Skeletal muscle cell (primary cell): Measurements from ENCODE around the gene CLDN6.
"Not testable (repeated sequence)": the region's sequence is repeated elsewhere in the genome, so short reads cannot be mapped to it uniquely, and the experiment has no call there.

ENCODE experiments used
- DNase-seq: peaks from one replicate; pipeline ENCODE4 v3.0.0-alpha.2; 2010; ENCODE audit warnings: low read depth
- H3K4me3 ChIP-seq: 2 replicates; pipeline ENCODE4 v1.5.1; 2011; ENCODE audit warnings: low read depth, mild to moderate bottlenecking, control low read depth, low read length, moderate library complexity

The CLDN6 gene

DNA sequence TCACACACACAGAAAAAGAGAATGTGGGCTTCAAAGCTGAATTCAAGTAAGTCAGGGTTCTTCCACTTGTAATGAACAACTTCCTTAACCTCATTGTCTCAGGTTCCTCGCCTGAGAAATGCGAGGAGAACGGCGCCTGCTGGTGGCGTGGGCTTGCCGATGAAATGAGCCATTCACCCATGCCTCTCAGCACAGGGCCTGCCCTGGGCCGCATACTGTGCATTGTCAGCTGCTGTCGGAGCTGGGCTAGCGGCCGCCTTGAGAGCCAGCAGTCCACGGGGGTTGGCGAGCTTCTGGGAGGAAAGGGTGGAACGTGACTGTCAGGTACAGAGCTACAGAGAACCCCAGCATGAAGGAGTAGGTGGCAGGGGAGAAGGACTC lies 35.3 kb upstream of the CLDN6 start:
- H3K4me3 ChIP-seq, DNase-seq: not testable (repeated sequence)

GRCh38 chr16:3052571-3053329 lies 34.8 kb upstream of the CLDN6 start:
- not testable (repeated sequence) for H3K4me3 ChIP-seq, DNase-seq

DNA sequence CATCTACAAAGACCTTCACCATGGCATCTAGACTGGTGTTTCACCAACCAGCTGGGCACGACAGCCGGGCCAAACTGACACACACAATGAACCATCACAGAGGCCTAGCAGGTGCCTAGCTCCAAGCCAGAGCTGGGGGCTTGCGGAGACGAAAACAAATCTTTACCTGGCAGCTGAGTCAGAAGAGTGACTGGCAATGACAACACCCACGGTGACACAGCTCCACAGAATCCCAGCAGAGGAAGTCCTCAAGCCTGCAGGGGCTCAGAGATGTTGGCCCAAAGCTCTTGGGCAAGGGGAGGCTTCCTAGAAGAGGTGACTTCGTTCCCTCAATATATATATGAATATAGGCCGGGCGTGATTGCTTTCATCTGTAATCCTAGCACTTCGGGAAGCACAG lies 33.5 kb upstream of the CLDN6 start:
- DNase-seq, result no peak
- no peak overlapping the region for H3K4me3 ChIP-seq

DNA sequence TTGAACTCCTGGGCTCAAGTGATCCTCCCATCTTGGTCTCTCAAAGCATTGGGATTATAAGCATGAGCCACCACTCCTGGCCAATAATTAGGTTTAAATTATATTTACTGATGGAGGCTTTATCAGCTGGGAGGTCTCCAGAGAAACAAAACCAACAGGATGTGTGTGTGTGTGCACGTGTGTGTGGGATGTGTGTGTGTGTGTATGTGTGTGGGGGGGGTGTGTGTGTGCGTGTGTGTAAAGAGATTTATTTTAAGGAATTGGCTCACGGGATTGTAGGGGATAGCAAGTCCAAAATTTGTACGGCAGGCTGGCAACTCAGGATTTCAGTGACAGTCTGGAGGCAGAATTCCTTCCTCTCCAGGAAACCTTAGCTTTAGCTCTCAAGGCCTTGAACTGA lies 33.0 kb upstream of the CLDN6 start:
- no peak overlapping the region for H3K4me3 ChIP-seq
- DNase-seq, result no peak

GRCh38 chr16:3050487-3050886 lies 32.5 kb upstream of the CLDN6 start:
- no peak overlapping the region for H3K4me3 ChIP-seq

DNA sequence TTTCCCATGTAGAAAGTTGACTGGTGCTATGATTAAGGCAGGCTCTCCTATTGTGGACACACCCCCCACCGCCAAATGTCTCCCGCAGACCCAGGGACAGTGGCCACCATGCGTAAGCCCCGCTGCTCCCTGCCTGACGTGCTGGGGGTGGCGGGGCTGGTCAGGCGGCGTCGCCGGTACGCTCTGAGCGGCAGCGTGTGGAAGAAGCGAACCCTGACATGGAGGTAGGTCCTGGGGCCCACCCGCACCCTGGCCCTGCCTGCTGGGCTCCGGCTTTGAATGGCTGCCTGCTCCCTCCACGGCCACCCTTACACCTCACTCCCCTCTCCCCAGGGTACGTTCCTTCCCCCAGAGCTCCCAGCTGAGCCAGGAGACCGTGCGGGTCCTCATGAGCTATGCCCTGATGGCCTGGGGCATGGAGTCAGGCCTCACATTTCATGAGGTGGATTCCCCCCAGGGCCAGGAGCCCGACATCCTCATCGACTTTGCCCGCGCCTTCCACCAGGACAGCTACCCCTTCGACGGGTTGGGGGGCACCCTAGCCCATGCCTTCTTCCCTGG lies 32.0 kb upstream of the CLDN6 start:
- DNase-seq, result no peak
- H3K4me3 ChIP-seq, result no peak overlapping the region

More at GRCh38 chr16:3050487-3050886, 32.5 kb upstream of the CLDN6 start:
- DNase-seq, result no peak

DNA sequence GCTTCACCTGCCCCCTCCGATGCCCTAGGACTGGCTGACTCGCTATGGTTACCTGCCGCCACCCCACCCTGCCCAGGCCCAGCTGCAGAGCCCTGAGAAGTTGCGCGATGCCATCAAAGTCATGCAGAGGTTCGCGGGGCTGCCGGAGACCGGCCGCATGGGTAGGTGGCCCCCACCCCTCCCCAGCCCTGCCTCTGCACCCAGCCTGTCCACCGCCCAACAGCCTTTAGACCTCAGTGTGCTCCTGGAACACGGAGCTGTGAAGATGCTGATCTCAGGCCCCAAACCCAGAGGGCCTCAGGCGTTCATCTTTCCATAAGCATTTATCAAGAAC lies 29.4 kb upstream of the CLDN6 start:
- no peak overlapping the region for H3K4me3 ChIP-seq

DNA sequence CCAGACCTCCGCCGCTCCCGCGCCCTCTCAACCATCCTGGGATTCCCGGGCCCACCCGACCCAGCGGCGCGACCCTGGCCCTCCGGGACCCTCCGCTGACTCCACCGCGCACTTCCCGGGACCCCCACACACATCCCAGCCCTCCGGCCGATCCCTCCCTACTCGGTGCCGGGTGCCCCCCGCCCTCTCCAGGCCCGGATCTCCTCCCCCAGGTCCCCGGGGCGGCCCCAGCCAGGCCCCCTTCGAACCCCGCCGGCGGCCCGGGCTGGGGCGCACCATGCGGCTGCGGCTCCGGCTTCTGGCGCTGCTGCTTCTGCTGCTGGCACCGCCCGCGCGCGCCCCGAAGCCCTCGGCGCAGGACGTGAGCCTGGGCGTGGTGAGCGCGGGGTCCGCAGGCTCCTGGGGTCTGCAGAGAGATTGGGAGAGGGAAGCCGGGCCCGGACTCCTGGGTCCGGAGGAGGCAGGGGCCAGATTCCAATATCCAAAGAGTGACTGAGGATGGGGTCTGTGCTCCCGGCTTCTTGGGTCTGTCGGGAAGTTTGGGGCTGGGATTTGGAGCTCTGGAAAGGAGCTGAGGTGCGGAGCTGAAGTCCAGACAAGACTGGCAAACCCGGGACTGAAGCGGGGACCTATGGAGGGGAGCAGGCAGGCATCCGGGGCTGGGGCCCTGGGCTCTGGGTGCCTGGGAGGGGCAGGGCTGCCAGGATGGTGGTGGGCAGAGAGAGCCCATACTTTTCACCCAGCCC lies 28.8 kb upstream of the CLDN6 start:
- peak overlapping the region; percentile 54 for H3K4me3 ChIP-seq
- DNase-seq, result no peak

More for the DNA sequence above, 29.4 kb upstream of the CLDN6 start:
- DNase-seq, result no peak

DNA sequence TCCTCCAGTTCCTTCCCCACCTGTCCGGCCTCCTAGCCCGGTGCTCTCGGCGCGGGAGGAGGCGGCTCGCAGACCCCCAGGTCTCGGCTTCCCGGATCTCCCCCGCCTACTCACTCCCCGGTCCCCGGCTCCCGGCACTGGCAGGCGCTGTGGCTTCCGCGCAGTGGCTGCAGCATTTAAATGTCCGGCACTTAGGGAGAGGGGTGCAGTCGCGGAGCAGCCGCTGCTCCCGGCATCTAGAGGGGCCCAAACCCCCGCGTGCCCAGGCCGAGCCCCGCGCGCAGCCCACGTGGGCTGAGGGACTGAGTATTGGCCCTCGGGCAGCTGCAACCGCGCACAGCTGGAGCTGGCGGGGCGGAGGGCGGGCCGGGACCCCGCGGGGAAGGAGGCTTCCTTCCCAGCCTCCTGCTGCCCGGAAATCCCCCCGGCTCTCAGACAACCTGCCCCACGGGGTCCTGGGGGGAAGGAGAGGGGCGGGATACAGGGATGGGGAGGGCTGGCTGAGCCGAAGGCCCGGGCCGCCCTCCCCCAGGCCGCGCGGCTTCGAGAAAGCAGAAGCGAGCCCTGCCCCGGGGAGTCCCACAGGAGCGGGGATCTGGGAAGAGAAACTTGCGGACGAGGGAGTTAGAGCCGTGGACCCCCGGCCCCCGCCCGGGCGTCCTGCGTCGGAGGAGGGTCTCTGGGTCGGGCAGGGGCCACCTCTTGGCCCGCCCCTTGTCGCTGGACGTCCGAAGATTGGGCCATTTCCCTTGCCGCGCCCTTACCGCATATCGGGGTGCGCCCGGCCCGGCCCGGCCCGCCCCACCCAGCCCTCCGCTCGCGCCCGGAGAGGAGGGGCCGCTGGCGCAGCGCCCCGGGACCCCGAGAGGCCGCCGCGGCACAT lies 28.0 kb upstream of the CLDN6 start, which contains the start of gene MMP25:
MMP25 (plus strand) TSS at position 804 of the 883 bp plus-strand sequence. CDS start 357 bp downstream, outside the sequence.
- H3K4me3 ChIP-seq, result peak within 1 kb of the TSS; percentile 54
- no peak for DNase-seq

DNA sequence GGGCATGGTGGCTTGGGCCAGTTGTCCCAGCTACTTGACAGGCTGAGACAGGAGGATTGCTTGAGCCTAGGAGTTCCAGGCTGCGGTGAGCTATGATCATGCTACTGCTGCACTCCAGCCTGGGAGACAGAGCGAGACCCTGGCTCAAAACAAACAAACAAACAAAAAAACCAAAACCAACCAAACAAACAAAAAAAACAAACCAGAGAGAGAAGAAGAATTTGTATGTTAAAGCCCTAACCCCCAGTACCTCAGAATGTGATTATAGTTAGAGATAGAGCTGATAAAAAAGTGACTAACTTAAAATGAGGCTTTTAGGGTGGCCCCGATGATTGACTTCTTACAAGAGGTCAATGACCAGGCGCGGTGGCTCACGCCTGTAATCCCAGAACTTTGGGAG lies 26.7 kb upstream of the CLDN6 start:
- no peak overlapping the region for H3K4me3 ChIP-seq
- DNase-seq, result no peak

- no peak overlapping the region for H3K4me3 ChIP-seq
- no peak for DNase-seq
Observed at GRCh38 chr16:3042376-3042775, 24.4 kb upstream of the CLDN6 start.

DNA sequence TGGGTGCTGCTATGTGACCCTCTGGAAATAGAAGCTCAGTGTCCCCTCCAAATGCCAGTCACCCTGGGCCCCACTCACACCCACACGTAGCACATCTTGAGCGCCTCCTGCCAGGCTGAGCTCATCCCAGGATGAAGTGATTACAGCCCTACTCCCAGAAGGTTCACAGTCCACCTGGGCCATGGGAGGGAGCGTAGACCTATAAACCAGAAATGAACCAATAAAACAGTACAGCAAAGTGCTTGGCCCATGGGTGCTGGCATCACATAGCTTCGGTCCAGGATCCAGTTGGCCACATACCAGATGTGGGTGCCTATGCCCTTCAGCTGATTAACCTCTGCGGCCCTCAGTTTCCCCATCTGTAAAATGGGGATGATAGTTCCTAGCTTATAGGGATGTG lies 20.9 kb upstream of the CLDN6 start:
- no peak overlapping the region for H3K4me3 ChIP-seq
- no peak for DNase-seq

GRCh38 chr16:3038256-3038655 lies 20.3 kb upstream of the CLDN6 start:
- no peak overlapping the region for H3K4me3 ChIP-seq
- DNase-seq, result no peak

GRCh38 chr16:3036726-3037315 lies 18.8 kb upstream of the CLDN6 start, which contains the start of gene BICDL2:
BICDL2 (minus strand) TSS chr16:3036944; CDS start chr16:3035496, 1,448 bp downstream.
- DNase-seq, result no peak
- H3K4me3 ChIP-seq, result no peak within 1 kb of the TSS

GRCh38 chr16:3035972-3036725 lies 18.2 kb upstream of the CLDN6 start:
- no peak overlapping the region for H3K4me3 ChIP-seq
- no peak for DNase-seq

GRCh38 chr16:3035289-3035971 lies 17.4 kb upstream of the CLDN6 start:
- no peak for DNase-seq
- no peak overlapping the region for H3K4me3 ChIP-seq

DNA sequence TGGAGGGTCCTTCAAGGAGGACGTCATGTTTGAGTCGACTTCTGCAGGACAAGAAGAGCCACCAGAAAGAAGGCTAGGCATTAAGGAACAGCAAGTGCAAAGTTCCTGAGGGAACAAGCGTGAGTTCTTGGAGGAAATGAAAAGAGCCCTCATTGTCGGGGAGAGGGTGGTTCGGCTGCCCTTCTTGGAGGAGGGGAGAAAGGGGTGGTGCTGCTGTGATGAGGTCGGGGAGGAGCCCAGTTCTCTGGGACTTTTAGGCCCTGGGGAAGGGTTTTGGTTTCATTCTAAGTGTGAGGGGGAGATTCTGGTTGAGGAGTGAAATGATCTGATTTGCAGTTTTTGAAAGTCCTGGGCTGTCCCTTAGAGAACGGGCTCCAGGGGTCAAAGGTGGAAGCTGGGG lies 14.6 kb upstream of the CLDN6 start:
- DNase-seq, result no peak
- H3K4me3 ChIP-seq, result no peak overlapping the region
